ENCODE data around the gene EAPP. TPM values are rescaled to one million over a fixed set of nuclear protein-coding genes. Genes with fewer than 3 reads are reported as not detected.
"Not testable (repeated sequence)": the region's sequence is repeated elsewhere in the genome, so short reads cannot be mapped to it uniquely, and the experiment has no call there.

Gene EAPP
- total RNA-seq, 1 donor from 2014 or later = 27.0 TPM

GRCh38 chr14:34488528-34488927 is 51.0 kb downstream of the EAPP start:
- DNase-seq (ENCODE audit: low spot score) = no peak

DNA sequence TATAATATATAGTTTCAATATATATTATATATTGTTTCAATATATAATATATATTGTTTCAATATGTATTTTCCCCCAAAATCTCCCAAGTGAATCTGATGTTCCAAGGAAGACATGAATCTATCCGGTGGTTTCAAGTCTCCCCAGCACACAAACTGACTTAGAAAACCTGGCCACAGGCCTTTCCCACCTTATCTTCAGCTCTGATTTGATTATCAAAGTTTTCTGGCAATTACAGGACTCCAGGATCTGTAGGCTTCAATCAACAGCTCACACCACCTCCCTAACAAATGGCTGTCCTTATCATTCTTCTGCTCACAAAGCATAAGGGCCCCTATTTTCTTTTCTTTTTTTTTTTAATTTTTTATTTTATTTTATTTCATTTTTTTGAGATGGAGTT is 54.8 kb downstream of the EAPP start:
- no peak for DNase-seq (ENCODE audit: low spot score)

- no peak for DNase-seq (ENCODE audit: low spot score)
Measured at GRCh38 chr14:34482463-34482862, 57.0 kb downstream of the EAPP start.

DNA sequence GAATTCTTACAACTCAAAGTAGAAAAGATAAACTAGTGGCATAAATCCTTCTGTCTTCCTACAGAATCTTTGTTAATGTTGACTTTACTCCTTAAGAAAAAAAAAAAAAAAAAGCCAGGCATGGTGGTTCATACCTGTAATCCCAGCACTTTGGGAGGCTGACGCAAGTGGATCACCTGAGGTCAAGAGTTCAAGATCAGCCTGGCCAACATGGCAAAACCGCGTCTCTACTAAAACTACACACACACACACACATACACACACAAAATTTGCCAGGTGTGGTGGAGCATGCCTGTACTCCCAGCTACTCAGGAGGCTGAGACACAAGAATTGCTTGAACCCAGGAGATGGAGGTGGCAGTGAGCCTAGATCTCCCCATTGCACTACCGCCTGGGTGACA is 59.8 kb downstream of the EAPP start:
- DNase-seq (ENCODE audit: low spot score) = no peak

DNA sequence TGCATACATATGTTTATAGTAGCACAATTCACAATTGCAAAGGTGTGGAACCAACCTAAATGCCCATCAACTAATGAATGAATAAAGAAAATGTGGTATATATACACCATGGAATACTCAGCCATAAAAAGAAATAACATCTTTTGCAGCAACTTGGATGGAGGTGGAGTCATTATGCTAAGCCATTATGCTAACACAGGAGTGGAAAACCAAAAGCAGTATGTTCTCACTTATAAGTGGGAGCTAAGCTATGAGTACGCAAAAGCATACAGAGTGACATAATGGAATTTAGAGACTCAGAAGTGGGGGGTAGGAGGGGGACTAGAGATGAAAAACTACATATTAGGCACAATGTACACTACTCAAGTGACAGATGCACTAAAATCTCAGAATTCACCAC is 61.2 kb downstream of the EAPP start:
- DNase-seq (ENCODE audit: low spot score) = no peak

DNA sequence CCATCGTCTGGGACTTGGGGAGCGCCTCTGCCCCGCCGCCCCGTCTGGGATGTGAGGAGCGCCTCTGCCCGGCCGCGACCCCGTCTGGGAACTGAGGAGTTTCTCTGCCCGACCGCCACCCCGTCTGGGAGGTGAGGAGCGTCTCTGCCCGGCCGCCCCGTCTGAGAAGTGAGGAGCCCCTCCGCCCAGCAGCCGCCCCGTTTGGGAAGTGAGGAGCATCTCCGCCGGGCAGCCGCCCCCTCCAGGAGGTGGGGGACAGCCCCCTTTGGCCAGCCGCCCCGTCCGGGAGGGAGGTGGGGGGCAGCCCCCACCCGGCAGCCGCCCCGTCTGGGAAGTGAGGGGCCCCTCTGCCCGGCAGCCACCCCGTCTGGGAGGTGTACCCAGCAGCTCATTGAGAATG is 63.5 kb downstream of the EAPP start:
- DNase-seq (ENCODE audit: low spot score) = not testable (repeated sequence)

- no peak for DNase-seq (ENCODE audit: low spot score)
Measured at GRCh38 chr14:34475163-34475562, 64.3 kb downstream of the EAPP start.

GRCh38 chr14:34474187-34474679 is 65.3 kb downstream of the EAPP start:
- DNase-seq (ENCODE audit: low spot score) = no peak

DNA sequence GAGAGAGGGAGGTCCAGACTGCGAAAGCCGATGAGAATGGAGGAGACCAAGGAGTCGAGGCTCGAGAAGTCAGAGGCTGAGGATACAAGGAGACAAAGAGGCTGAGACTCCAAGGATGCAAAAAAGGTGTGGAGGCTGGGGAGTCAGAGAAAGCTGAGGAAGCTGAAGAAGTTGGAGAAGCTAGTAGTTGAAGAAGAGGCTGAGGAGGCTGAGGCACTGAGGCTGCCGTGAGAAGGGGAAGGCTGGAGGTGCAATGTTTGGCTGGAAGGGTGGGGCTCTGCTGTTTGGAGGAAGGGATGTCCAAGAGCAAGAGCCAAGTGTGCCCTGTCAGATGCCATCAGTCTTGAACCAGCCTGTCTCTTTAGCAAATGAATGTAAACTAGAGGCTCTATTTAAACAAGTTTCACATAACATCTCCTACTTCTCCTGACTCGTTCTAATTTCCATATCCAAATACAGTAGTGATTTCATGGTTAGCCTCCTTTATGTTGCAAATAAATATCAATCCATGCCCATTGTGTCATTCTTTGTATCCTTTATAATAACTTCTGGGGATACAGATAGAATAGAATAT is 66.7 kb downstream of the EAPP start:
- no peak for DNase-seq (ENCODE audit: low spot score)

GRCh38 chr14:34470319-34470718 is 69.2 kb downstream of the EAPP start:
- no peak for DNase-seq (ENCODE audit: low spot score)

DNA sequence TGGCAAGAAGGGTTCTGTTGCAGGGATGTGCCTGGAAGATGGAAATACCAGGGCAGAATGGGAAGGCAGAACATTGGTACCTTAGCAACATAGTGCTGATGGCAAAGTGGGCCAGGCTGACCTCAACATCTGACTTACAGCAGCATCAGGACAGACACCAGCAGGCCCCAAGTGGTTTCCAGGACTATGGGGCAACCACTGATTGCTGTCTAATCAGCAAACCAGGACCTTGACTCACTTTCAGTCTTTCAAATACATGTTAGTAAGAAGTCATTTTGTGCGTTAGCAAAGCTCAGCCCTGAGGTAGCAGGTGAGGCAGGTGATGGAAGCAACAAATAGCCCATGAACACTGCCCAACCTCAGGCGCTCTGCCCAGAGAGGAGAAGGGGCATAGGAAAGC is 72.8 kb downstream of the EAPP start:
- DNase-seq (ENCODE audit: low spot score) = no peak

Other genes starting within 250 kb of the EAPP start
- gene SPTSSA, start 77.5 kb downstream of the EAPP start, total RNA-seq (ENCODE audit: insufficient read depth, low replicate concordance) = 29.9 TPM
- gene SNX6, start 90.4 kb upstream of the EAPP start, total RNA-seq (ENCODE audit: insufficient read depth, low replicate concordance) = 129 TPM
- gene CFL2, start 174.9 kb upstream of the EAPP start, total RNA-seq (ENCODE audit: insufficient read depth, low replicate concordance) = 499 TPM

All from umbilical cord (tissue), 2 donors.